CD4-positive, alpha-beta T cell treated with Interleukin-12 subunit alpha and Interleukin-12 subunit beta, for 1 hour (primary cell): ENCODE measurements around the gene RFXAP.

Experiments
- DNase-seq: peaks from one replicate; pipeline ENCODE4 v3.0.0-alpha.2; 2020

The RFXAP gene

DNA sequence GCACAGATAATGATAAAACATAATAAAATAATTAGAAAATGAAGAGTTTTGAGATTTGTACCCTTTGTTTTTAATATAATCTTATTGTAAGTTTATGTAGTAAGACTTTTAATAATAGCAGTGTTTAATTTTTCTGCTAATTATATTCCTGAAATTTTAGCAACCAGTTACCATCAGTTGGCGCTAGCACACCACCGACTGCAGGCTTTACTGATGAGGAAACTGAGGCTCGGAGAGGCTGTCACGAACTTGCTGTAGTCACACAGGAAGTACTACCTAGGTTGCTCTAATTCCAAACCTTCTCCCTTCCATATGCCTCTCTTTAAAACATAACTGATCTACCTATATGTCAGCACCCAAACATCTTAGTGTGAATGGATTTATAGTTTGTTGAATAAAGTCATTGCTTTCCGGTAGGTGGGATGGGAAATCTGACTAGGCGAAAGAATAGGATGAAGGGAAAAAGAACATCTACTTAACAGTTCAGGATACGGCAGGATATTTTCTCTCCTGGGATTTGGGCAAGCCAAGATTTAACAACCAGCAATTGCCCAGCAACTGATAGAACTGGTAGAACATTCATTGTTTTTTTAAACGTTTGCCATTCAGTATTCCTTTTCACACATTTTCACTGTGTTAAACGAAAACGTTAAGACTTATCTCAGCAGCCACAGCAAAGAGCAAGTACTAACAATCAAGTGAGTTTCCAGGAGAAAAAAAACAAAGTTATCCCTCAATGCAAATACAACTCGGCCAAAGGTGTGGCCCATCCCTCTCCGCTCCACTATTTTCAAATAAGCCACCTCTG is 822 bp upstream of the RFXAP start:
- no peak for DNase-seq

DNA sequence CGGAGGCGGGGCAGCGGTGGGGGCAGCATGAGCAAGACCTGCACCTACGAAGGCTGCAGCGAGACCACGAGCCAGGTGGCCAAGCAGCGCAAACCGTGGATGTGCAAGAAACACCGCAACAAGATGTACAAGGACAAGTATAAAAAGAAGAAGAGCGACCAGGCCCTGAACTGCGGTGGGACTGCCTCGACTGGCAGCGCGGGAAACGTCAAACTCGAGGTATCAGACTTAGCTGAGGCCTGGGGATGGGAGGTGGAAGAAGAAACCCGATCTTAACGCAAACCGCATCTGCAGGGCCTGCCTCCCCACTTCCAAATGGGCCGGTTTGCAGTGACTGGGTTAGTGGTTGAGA is 693 bp downstream of the RFXAP start:
- DNase-seq: peak; percentile 34

DNA sequence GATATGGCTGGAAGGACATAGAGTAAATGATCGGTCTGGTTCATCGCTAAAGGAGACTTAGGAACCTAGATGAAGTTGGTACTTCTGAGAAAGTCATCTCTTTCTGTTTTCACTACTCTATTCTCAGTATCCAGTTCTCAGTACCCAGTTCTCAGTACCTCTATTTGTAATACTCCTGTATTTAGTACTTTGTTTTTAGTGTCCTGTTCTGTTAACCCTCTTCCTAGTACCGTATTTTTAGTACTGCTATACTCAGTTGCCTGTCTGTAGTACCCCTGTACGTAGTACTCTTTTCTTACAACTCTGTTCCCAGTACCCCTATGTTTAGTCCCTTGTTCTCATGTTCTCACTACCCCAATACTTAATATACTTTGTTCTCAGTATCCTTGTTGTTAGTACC is 1.2 kb downstream of the RFXAP start:
- no peak for DNase-seq

DNA sequence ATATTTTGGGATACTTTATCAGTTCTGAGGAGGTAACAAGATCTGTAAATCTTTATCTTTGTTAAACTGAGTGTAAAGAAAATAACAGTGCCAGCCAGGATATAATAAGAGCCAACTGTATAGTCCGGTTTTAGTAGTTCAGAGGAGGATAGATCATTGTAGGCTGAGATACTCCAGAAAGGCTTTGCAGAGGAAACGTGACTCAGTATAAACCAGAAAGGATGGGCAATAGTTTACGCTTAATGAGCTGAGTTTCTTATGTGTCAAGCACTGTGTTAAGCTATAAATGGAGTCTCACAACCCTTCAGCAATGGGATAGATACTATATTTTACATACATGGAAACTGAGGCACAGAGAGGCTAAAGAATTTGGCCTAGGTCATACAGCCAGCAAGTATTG is 3.8 kb downstream of the RFXAP start:
- DNase-seq: no peak

GRCh38 chr13:36829753-36830152 is 10.7 kb downstream of the RFXAP start:
- DNase-seq: no peak

DNA sequence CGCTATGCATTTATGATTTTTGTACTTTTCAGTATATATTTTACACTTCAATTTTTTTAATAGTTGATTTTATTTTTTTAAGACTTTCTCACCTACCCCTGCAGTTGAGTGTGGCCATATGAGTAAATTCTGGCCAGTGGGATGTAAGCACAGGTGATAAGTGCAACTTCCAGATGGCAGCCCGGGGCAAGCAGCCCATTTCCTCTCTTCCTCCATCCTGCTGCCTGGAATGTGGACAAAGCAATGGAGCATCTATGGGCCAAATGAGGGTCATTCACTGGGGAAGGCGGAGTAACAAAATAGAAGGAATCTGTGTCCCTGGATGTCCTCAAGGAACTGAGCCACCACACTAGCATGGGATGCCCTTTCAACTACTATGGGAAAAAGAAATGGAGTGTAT is 12.3 kb downstream of the RFXAP start:
- DNase-seq: no peak

- no peak for DNase-seq
These were observed 15.3 kb downstream of the RFXAP start for GRCh38 chr13:36834299-36834698.

GRCh38 chr13:36837354-36838092 is 18.5 kb downstream of the RFXAP start:
- no peak for DNase-seq

GRCh38 chr13:36839281-36839680 is 20.3 kb downstream of the RFXAP start:
- no peak for DNase-seq

DNA sequence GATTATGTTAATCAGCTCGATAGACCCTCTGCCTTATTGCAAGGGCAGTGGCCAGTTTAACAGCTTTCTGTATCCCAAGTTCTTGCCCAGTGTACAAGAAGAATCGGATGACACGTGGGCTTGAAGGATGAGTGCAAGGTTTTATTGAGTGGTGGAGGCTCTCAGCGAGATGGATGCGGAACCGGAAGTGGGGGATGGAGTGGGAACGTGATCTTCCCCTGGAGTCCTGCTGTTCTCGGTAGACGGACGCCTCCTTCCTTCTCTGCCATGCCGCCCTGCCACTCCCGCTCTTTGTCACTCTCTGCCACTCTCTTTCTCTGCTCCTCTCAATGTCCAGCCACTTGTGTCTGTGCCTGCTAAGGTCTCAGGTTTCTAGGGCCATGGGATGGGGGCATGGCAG is 21.0 kb downstream of the RFXAP start:
- DNase-seq: no peak

GRCh38 chr13:36840718-36841250 is 21.8 kb downstream of the RFXAP start:
- no peak for DNase-seq

DNA sequence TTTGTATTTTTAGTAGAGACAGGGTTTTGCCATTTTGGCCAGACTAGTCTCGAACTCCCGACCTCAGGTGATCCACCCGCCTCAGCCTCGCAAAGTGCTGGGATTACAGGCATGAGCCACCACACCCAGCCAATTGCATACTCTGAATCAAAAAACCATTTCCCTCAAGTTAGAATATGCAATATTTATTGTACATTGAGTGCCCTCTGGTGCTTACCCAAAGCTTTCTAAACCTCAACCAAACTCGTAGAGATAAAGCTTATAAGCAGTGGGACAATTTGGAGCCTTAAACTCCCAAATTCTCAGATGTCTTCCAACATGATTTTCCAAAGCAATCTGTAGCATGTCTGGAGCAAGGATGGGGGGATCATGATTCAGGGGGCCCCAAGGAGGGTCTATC is 22.4 kb downstream of the RFXAP start:
- DNase-seq: no peak

DNA sequence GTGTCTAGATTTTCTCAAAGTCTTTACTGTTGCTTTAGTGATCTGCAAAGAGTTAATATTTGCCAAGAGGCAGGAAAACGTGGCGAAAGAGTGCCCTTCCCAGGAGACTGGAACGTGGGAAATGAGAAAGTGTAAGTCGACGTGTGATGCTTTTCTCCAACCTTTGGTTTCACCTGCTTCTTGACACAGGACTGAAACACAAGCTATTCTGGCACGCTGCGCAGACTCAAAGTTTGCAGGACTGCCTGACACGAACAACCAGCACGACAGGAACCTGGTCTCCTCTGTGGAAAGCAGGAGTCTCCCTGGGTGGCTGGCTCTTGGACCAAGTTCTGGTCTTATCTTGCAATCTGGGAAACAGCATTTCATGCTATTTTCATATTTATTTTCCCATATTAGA is 28.6 kb downstream of the RFXAP start:
- DNase-seq: no peak

GRCh38 chr13:36848199-36848982 is 29.4 kb downstream of the RFXAP start:
- no peak for DNase-seq

DNA sequence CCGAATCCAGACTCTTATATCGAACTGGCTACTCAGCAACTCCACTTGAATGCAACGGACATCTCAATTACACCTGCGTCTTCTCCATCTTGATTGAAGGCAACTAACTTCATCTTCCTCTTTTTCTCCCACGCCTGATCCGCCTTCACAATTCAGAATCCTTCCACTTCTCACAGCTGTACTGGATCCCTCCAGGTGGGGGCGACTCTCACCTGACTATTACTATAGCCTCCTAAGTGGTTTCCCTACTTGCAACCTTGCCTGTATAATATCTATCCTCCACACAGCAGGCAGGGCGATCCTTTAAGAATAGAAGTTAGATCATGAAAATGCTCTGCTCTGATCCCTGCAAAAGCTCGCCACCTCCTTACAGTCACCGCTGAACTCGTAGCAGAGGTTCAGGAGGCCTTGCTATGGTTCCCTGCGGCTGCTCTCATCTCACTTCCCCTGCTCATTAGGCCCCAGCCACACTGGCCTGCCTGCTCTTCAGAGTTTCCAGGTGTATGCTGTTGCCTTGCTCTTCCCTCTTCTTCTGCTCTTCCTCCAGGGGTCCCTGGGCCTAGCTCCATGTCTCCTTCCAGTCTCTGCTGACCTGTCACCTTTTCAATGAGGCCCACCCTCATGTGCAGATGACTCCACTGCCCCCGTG is 31.9 kb downstream of the RFXAP start:
- no peak for DNase-seq

DNA sequence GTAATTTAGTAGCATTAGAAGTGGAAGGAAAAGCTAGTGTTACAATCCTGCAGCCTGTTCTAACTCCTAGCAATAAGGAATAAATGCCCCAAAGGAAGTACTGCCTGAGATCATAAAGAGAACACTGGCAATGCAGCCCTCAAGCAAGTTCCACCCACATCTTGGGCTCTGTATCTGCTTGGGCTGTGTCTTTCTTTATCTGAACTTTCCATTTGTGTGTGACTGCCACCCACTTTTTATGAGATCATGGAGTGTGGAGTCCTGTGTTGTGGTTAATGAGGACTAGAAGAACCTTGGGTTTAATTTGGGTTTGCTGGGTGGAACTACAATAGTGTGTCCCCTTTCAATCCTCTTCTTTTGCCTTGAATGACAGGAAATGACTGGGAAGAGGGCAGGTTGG is 38.2 kb downstream of the RFXAP start:
- no peak for DNase-seq

- peak; percentile 5 for DNase-seq
These were observed 39.3 kb downstream of the RFXAP start for GRCh38 chr13:36858290-36858689.

GRCh38 chr13:36859259-36859658 is 40.2 kb downstream of the RFXAP start:
- no peak for DNase-seq

GRCh38 chr13:36862002-36862685 is 43.1 kb downstream of the RFXAP start:
- no peak for DNase-seq

DNA sequence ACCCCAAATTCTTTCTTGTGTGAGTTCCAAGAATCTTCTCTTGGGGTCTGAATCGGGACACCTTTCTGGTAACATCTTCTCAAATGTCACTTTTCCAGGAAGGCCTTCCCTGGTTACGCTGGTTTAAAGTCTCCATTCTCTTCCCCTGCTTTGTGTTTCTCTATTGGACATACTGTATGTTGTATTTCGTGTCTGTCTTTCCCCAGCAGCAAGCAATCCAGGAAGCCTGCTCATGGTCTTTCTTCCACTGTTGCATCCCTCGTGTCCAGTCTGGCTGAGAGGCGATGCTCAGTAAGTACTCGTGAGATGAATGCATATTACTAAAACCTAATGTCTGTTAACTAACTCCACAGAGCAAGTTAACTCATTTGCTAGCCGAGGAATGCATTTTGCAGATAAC is 43.7 kb downstream of the RFXAP start:
- no peak for DNase-seq

DNA sequence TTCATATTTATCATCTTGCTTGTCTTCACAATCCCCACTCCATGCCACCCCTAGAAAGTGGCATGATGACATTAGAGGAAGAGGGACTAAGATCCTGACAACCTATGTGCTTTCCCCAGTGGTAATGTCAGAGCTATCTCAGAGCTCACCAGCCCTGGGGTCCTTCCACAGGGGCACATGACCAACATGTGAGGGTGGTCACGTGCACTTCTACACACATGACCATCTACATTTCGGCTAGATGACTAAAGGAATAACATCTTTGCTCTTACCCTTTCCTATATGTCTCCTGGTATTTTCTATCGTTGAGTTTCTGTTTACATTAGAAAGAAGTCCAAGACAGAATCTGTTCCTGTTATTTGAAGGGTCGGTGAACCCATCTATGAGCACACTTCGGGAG is 46.2 kb downstream of the RFXAP start:
- no peak for DNase-seq

- DNase-seq: no peak
These were observed 47.2 kb downstream of the RFXAP start for GRCh38 chr13:36866232-36866631.
